ENCODE measurements around the gene AJM1. TPM values are rescaled to one million over a fixed set of nuclear protein-coding genes. Genes with fewer than 3 reads are reported as not detected.

Gene AJM1
- total RNA-seq, 1 experiment from 2014 or later: 7.1 TPM

DNA sequence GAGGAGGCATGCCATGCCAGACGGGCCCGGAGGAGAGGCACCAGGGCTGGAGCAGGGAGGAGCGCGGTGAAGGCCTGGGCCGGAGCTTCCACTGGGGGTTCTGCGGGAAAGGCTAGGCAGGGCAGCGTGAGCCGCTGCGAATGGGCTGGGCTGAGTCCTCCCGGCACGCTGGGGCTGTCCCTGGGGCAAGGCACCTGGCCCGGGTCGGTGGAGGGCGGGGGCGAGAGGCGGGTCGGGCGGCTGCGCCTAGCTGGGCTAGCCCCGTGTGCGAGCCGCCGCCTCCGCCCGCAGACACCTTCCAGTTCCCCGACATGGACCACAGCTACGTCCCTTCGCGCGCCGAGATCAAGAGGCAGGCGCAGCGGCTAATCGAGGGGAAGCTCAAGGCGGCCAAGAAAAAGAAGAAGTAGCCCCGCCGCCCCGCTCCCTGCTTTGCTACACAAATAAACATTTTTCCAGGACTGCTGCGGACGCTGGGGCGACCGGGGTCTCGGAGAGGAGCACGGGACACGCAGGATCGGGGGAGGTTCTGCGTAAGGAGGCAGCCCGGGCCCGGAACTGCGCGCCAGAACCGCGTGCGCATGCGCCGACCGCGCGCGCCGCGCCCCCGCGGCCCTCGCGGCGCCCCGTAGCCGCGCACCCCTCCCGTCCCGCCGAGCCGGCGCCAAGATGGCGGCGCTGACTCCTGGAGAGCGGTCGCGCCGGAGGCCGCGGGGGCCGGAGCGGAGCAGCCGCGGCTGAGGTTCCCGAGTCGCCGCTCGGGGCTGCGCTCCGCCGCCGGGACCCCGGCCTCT lies 34.8 kb upstream of the AJM1 start, which contains the start of gene RABL6 (continued):
- TF ChIP-seq SP1 (IDR thresholded peaks at IDR 0.05; ENCODE audit: low read depth) (no peak), EZH2 (IDR thresholded peaks at IDR 0.05) (no peak), POLR2AphosphoS5 (IDR thresholded peaks at IDR 0.05; ENCODE audit: low read depth, low read length) (peak; percentile 92), YY1 (IDR thresholded peaks at IDR 0.05; ENCODE audit: extremely low read depth, insufficient replicate concordance, low read depth, low read length) (peak; percentile 95), ZFX (IDR thresholded peaks at IDR 0.05) (no peak)

DNA sequence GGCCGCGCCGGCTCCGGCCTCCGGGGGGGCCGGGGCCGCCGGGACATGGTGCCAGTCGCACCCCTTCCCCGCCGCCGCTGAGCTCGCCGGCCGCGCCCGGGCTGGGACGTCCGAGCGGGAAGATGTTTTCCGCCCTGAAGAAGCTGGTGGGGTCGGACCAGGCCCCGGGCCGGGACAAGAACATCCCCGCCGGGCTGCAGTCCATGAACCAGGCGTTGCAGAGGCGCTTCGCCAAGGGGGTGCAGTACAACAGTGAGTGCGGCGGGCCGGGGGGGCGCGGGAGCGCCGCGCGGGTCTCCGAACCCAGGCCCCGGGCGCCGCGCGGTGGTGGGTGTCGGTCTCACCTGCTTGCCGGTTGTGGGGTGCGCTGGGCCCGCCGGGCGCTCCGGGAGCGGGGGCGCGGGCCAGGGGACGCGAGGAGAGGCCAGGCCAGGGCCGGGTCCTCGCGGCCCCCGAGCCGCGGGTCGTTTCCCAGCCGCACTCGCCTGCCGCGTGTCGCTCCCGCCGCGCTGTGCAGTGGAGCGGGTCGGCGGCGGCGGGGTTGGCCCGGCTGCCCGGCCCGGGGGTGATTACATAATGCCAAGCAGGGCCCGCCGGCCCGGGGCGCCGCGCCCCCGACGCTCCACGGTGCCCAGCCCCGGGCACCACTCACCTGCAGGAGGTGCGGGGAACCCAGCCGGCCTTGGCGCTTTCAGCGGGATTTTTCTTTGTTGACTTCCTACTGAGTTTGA lies 34.0 kb upstream of the AJM1 start:
- Histone ChIP-seq H3K27ac (ENCODE audit: low read depth, low read length) (peak overlapping the region; percentile 97), H3K9me2 (ENCODE audit: insufficient read depth) (no peaks in the 10 kb centered on the region), H3K4me3 (replicated peaks in 1 of 2; ENCODE audit: low read depth in 1 of 2, low read length in 2 of 2) (peak overlapping the region; percentile 79 to 93), H3K27me3 (ENCODE audit: insufficient read depth, low read length) (no peaks in the 10 kb centered on the region), H2AFZ (ENCODE audit: low read depth, low read length, poor library complexity, severe bottlenecking) (no peak overlapping the region), H3K79me2 (ENCODE audit: insufficient read depth, low read length) (peaks cover 59% of the 10 kb centered on the region), H4K20me1 (ENCODE audit: insufficient read depth) (no peaks in the 10 kb centered on the region), H3K4me1 (ENCODE audit: control insufficient read depth in 1 of 2, insufficient read depth in 2 of 2, low read length in 2 of 2) (peaks cover 14 to 19% of the 10 kb centered on the region in 2 experiments), H3K9ac (ENCODE audit: low read length) (peak overlapping the region; percentile 96), H3K9me3 (ENCODE audit: control insufficient read depth in 1 of 2, insufficient read depth in 1 of 2, low read depth in 1 of 2, low read length in 2 of 2) (no peaks in the 10 kb centered on the region), H3K4me2 (ENCODE audit: low read length) (peak overlapping the region; percentile 74), H3K36me3 (ENCODE audit: control insufficient read depth in 1 of 2, insufficient read depth in 2 of 2, low read length in 2 of 2) (peaks cover 8 to 14% of the 10 kb centered on the region in 2 experiments; a peak in 3 of 4 replicates)
- TF ChIP-seq ZFX (IDR thresholded peaks at IDR 0.05): peak; percentile 88; the same call in 1 of the 2 replicates
- TF ChIP-seq EZH2phosphoT487 (IDR thresholded peaks at IDR 0.05; ENCODE audit: borderline replicate concordance): no peak
- no TSS peak for BruUV-seq (replicated peaks)
- ChIA-PET POLR2A (interaction anchor here (1.9 kb wide), 1 partner anchor 8 kb away, joined by 4 read pairs; no protein-coding TSS in a partner anchor), CTCF (no interaction called here), RAD21 (ENCODE audit: low non-redundant PET in 1 of 2, low total read pairs in 2 of 2, uncharacterized antibody in 2 of 2, unreplicated experiment in 2 of 2) (no interaction called here)
- intact Hi-C loops (cut with micrococcal nuclease): no loop called here
- ATAC-seq: peak; percentile 47
- no peak for DNase-seq (ENCODE audit: low read depth, low spot score)
